HUES6 (cell line): ENCODE data around the gene ELOB.

ENCODE experiments used
- H3K27ac ChIP-seq: 2 replicates; pipeline ENCODE4 v1.7.0; 2013; ENCODE audit warnings: low read depth, mild to moderate bottlenecking, low read length, inconsistent platforms
- H3K27me3 ChIP-seq: 2 replicates; pipeline ENCODE4 v1.6.1; 2013; ENCODE audit warnings: low read length; ENCODE audit not compliant: control insufficient read depth, insufficient read depth
- H3K36me3 ChIP-seq: 2 replicates; pipeline ENCODE4 v1.6.1; 2013; ENCODE audit warnings: low read length; ENCODE audit not compliant: control insufficient read depth, insufficient read depth
- H3K4me1 ChIP-seq: 2 replicates; pipeline ENCODE4 v1.6.1; 2013; ENCODE audit warnings: low read length; ENCODE audit not compliant: control insufficient read depth, insufficient read depth
- H3K4me3 ChIP-seq: 2 replicates; pipeline ENCODE4 v1.5.1; 2013; ENCODE audit warnings: low read depth, low read length
- H3K9ac ChIP-seq: one replicate; pipeline ENCODE4 v1.6.1; 2013; ENCODE audit warnings: mild to moderate bottlenecking, low read length
- H3K9me3 ChIP-seq: 2 replicates; pipeline ENCODE4 v1.6.1; 2013; ENCODE audit warnings: low read depth, low read length; ENCODE audit not compliant: control insufficient read depth, insufficient read depth

ELOB gene

GRCh38 chr16:2770057-2770951 lies 6.8 kb downstream of the ELOB start:
- Histone ChIP-seq H3K9ac (no peak overlapping the region), H3K4me1 (no peaks in the 10 kb centered on the region), H3K9me3 (no peaks in the 10 kb centered on the region), H3K4me3 (no peak overlapping the region), H3K27ac (no peak overlapping the region), H3K36me3 (peaks cover 98% of the 10 kb centered on the region), H3K27me3 (no peaks in the 10 kb centered on the region)

GRCh38 chr16:2769675-2770056 lies 7.4 kb downstream of the ELOB start:
- Histone ChIP-seq H3K4me1 (no peaks in the 10 kb centered on the region), H3K27me3 (no peaks in the 10 kb centered on the region), H3K36me3 (peaks cover 98% of the 10 kb centered on the region), H3K27ac (no peak overlapping the region), H3K4me3 (no peak overlapping the region), H3K9me3 (no peaks in the 10 kb centered on the region), H3K9ac (no peak overlapping the region)

- Histone ChIP-seq H3K27ac (no peak overlapping the region), H3K36me3 (peaks cover 98% of the 10 kb centered on the region)
Observed at GRCh38 chr16:2769100-2769529, 8.0 kb downstream of the ELOB start.

GRCh38 chr16:2768403-2769089 lies 8.5 kb downstream of the ELOB start:
- H3K9me3 ChIP-seq, result no peaks in the 10 kb centered on the region
- H3K9ac ChIP-seq, result no peak overlapping the region
- no peaks in the 10 kb centered on the region for H3K4me1 ChIP-seq
- no peaks in the 10 kb centered on the region for H3K27me3 ChIP-seq
- no peak overlapping the region for H3K4me3 ChIP-seq
- peaks cover 99% of the 10 kb centered on the region for H3K36me3 ChIP-seq
- H3K27ac ChIP-seq, result no peak overlapping the region

More at GRCh38 chr16:2769100-2769529, 8.0 kb downstream of the ELOB start:
- no peaks in the 10 kb centered on the region for H3K4me1 ChIP-seq
- H3K9me3 ChIP-seq, result no peaks in the 10 kb centered on the region
- H3K27me3 ChIP-seq, result no peaks in the 10 kb centered on the region
- no peak overlapping the region for H3K9ac ChIP-seq
- no peak overlapping the region for H3K4me3 ChIP-seq

- no peak overlapping the region for H3K9ac ChIP-seq
- no peaks in the 10 kb centered on the region for H3K9me3 ChIP-seq
- H3K36me3 ChIP-seq, result peaks cover 99% of the 10 kb centered on the region
- H3K4me3 ChIP-seq, result no peak overlapping the region
- H3K27me3 ChIP-seq, result no peaks in the 10 kb centered on the region
- no peak overlapping the region for H3K27ac ChIP-seq
- H3K4me1 ChIP-seq, result no peaks in the 10 kb centered on the region
Observed at GRCh38 chr16:2767891-2768290, 9.2 kb downstream of the ELOB start.

- H3K9ac ChIP-seq, result no peak overlapping the region
- H3K9me3 ChIP-seq, result no peaks in the 10 kb centered on the region
- H3K27me3 ChIP-seq, result no peaks in the 10 kb centered on the region
- H3K36me3 ChIP-seq, result peaks cover 100% of the 10 kb centered on the region
- no peak overlapping the region for H3K27ac ChIP-seq
- no peaks in the 10 kb centered on the region for H3K4me1 ChIP-seq
- H3K4me3 ChIP-seq, result no peak overlapping the region
Observed at GRCh38 chr16:2767140-2767731, 9.8 kb downstream of the ELOB start.

- Histone ChIP-seq H3K27ac (no peak overlapping the region), H3K9ac (no peak overlapping the region), H3K27me3 (no peaks in the 10 kb centered on the region), H3K4me1 (no peaks in the 10 kb centered on the region), H3K36me3 (peaks cover 100% of the 10 kb centered on the region), H3K4me3 (no peak overlapping the region), H3K9me3 (no peaks in the 10 kb centered on the region)
Observed at GRCh38 chr16:2766430-2767139, 10.5 kb downstream of the ELOB start.

GRCh38 chr16:2765462-2766404 lies 11.3 kb downstream of the ELOB start:
- H3K9ac ChIP-seq, result no peak overlapping the region
- no peaks in the 10 kb centered on the region for H3K9me3 ChIP-seq
- no peaks in the 10 kb centered on the region for H3K4me1 ChIP-seq
- H3K27ac ChIP-seq, result no peak overlapping the region
- H3K36me3 ChIP-seq, result peaks cover 100% of the 10 kb centered on the region
- H3K27me3 ChIP-seq, result no peaks in the 10 kb centered on the region
- no peak overlapping the region for H3K4me3 ChIP-seq

GRCh38 chr16:2764718-2765117 lies 12.4 kb downstream of the ELOB start:
- Histone ChIP-seq H3K4me3 (no peak overlapping the region), H3K4me1 (no peaks in the 10 kb centered on the region), H3K9ac (no peak overlapping the region), H3K36me3 (peaks cover 100% of the 10 kb centered on the region), H3K9me3 (no peaks in the 10 kb centered on the region), H3K27ac (no peak overlapping the region), H3K27me3 (no peaks in the 10 kb centered on the region)

- H3K4me1 ChIP-seq, result no peaks in the 10 kb centered on the region
- no peak overlapping the region for H3K27ac ChIP-seq
- H3K36me3 ChIP-seq, result peaks cover 100% of the 10 kb centered on the region
- no peak overlapping the region for H3K9ac ChIP-seq
- no peaks in the 10 kb centered on the region for H3K9me3 ChIP-seq
- no peaks in the 10 kb centered on the region for H3K27me3 ChIP-seq
- H3K4me3 ChIP-seq, result no peak overlapping the region
Observed at GRCh38 chr16:2763173-2763572, 13.9 kb downstream of the ELOB start.
